Loucy (cell line): Measurements from ENCODE around the gene MTHFD2L.

Source experiments
- EZH2phosphoT487 ChIP-seq: fragments of 200-600 bp; IDR thresholded peaks from 2 replicates; pipeline ENCODE4 v1.6.1; 2018; ENCODE audit warnings: antibody characterized with exemption, mild to moderate bottlenecking, moderate library complexity, borderline replicate concordance
- TF ChIP-seq, protein P1 (sequence below): fragments of 200-600 bp; sonication (generic); conservative IDR thresholded peaks from 2 replicates; pipeline ENCODE4 v1.5.1; 2014; ENCODE audit warnings: mild to moderate bottlenecking, antibody characterized with exemption, low read length

DNA sequence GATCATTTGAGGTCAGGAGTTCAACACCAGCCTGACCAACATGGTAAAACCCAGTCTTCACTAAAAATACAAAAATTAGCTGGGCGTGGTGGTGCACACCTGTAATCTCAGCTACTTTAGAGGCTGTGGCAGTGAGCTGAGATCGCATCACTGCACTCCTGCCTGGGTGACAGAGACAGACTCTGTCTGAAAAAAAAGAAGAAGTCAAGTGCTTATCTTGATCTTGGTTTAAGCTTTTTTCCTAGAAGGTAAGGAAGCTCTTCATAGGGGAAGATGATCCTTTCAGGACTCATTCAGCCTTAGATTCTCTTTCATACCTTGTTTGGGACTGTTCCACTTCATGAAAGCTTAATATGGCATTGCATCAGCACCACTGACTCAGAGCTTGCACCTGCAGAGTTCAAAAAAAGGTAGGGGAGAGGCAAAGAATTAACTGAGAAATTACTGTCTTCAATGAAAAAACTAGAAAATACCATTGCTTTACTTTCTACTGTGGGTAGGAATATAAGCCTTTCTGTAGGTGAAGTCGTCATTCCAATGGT lies 79.6 kb downstream of the MTHFD2L start:
- TF ChIP-seq, protein P1, sequence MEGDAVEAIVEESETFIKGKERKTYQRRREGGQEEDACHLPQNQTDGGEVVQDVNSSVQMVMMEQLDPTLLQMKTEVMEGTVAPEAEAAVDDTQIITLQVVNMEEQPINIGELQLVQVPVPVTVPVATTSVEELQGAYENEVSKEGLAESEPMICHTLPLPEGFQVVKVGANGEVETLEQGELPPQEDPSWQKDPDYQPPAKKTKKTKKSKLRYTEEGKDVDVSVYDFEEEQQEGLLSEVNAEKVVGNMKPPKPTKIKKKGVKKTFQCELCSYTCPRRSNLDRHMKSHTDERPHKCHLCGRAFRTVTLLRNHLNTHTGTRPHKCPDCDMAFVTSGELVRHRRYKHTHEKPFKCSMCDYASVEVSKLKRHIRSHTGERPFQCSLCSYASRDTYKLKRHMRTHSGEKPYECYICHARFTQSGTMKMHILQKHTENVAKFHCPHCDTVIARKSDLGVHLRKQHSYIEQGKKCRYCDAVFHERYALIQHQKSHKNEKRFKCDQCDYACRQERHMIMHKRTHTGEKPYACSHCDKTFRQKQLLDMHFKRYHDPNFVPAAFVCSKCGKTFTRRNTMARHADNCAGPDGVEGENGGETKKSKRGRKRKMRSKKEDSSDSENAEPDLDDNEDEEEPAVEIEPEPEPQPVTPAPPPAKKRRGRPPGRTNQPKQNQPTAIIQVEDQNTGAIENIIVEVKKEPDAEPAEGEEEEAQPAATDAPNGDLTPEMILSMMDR, result no peak
- TF ChIP-seq EZH2phosphoT487, result no peak
